Gastroesophageal sphincter (tissue), 3 donors: Measurements from ENCODE around the gene NFASC.

Source experiments
- EP300 ChIP-seq: sonication (generic); formaldehyde crosslinking; IDR thresholded peaks from one replicate; pipeline ENCODE4 v1.6.1; 2017; ENCODE audit warnings: antibody characterized with exemption, mild to moderate bottlenecking
- POLR2A ChIP-seq, 2 donors: fragments of 450-650 bp; IDR thresholded peaks; one replicate each; pipeline ENCODE4 v1.6.1; 2017; ENCODE audit warnings: antibody characterized with exemption in 2 of 2, mild to moderate bottlenecking in 2 of 2, moderate library complexity in 1 of 2
- POLR2AphosphoS5 ChIP-seq: sonication (generic); formaldehyde crosslinking; IDR thresholded peaks from one replicate; pipeline ENCODE4 v1.6.1; 2017; ENCODE audit warnings: antibody characterized with exemption
- TF ChIP-seq, protein P1 (sequence below), 4 experiments: fragments of 200-600 bp in 2 of 4; fragments of 450-650 bp in 2 of 4; sonication (generic) in 1 of 4; IDR thresholded peaks; one replicate each; pipeline ENCODE4 v1.5.1; 2017 to 2019; ENCODE audit warnings: antibody characterized with exemption in 4 of 4, mild to moderate bottlenecking in 2 of 4, moderate library complexity in 2 of 4

DNA sequence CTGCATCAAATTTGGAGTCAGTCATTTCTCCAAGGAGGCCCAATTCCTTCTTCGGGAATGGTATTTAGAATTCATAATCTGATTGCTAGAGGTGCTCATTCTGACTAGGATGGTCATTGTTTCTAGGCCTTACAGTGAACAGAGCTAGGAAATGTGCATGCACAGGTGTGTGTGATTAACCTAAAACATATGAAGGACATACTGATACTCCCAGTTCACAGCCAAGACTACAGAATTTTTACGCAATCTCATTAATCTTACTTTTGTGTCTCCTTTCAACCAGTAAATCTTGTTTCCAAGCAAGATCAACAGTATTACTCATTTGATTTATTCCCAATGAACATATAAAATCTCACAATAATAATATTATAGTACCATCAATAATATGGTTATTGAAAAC, 47.1 kb downstream of the NFASC start:
- TF ChIP-seq POLR2AphosphoS5 (no peak), EP300 (no peak), POLR2A (IDR thresholded peaks at IDR 0.05) (no peak)
- TF ChIP-seq, protein P1, sequence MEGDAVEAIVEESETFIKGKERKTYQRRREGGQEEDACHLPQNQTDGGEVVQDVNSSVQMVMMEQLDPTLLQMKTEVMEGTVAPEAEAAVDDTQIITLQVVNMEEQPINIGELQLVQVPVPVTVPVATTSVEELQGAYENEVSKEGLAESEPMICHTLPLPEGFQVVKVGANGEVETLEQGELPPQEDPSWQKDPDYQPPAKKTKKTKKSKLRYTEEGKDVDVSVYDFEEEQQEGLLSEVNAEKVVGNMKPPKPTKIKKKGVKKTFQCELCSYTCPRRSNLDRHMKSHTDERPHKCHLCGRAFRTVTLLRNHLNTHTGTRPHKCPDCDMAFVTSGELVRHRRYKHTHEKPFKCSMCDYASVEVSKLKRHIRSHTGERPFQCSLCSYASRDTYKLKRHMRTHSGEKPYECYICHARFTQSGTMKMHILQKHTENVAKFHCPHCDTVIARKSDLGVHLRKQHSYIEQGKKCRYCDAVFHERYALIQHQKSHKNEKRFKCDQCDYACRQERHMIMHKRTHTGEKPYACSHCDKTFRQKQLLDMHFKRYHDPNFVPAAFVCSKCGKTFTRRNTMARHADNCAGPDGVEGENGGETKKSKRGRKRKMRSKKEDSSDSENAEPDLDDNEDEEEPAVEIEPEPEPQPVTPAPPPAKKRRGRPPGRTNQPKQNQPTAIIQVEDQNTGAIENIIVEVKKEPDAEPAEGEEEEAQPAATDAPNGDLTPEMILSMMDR (IDR thresholded peaks at IDR 0.05), result no peak
